Caco-2 (cell line): ENCODE results near the gene UMPS. TPM values are rescaled to one million over a fixed set of nuclear protein-coding genes. Genes with fewer than 3 reads are reported as not detected.
A peak's percentile ranks its signal among the peaks of the same experiment; 100 is the strongest.

Experiments used
- Bru-seq: library from RNA; stranded (reverse); fragments of 400-500 nt; gene quantifications from one replicate; lab custom pipeline; 2021; lab: Mats Ljungman, UMichigan
- BruChase-seq, 2 experiments: library from RNA; stranded (reverse); fragments of 400-500 nt; gene quantifications; one replicate each; lab custom pipeline; 2021; lab: Mats Ljungman, UMichigan
- BruUV-seq: library from RNA; stranded (reverse); fragments of 400-500 nt; replicated peaks from 2 replicates; lab custom pipeline; 2021; lab: Mats Ljungman, UMichigan
- CTCF ChIA-PET: fragments of 300-600 bp; sonication (Branson Sonifier 250); formaldehyde crosslinking; loops from one replicate; lab custom pipeline; 2022; ENCODE audit warnings: antibody characterized with exemption; lab: Charles Lee
- POLR2A ChIA-PET: fragments of 300-600 bp; sonication (Branson Sonifier 250); formaldehyde crosslinking; loops from one replicate; lab custom pipeline; 2022; ENCODE audit warnings: antibody characterized with exemption; lab: Charles Lee
- DNase-seq, 2 experiments: peaks; one replicate each; pipeline versions ENCODE4 v3.0.0 to v3.0.0-alpha.2; 2020 to 2022
- H3K27me3 ChIP-seq: replicated peaks from 2 replicates; pipeline ENCODE4 v1.6.0; 2011; ENCODE audit warnings: low read length; ENCODE audit not compliant: control insufficient read depth, insufficient read depth
- H3K36me3 ChIP-seq: 2 replicates; pipeline ENCODE4 v1.5.1; 2011; ENCODE audit warnings: low read length; ENCODE audit not compliant: control insufficient read depth, insufficient read depth
- H3K4me1 ChIP-seq: fragments of 250-450 bp; sonication (Bioruptor Pico); 2 replicates; pipeline ENCODE4 v1.5.1; 2020; ENCODE audit warnings: mild to moderate bottlenecking
- H3K4me3 ChIP-seq: 2 replicates; pipeline ENCODE4 v1.5.1; 2011; ENCODE audit warnings: low read depth, mild to moderate bottlenecking, control low read depth, low read length
- H3K9me3 ChIP-seq: fragments of 250-450 bp; sonication (Bioruptor Pico); 2 replicates; pipeline ENCODE4 v1.5.1; 2020; ENCODE audit warnings: mild to moderate bottlenecking, moderate library complexity
- H3K27ac Mint-ChIP-seq: one replicate; pipeline ENCODE4 v1.8.0; 2022; ENCODE audit warnings: mixed read lengths; ENCODE audit not compliant: unreplicated experiment
- H3K27me3 Mint-ChIP-seq: one replicate; pipeline ENCODE4 v1.8.0; 2022; ENCODE audit warnings: mixed read lengths; ENCODE audit not compliant: insufficient read depth, unreplicated experiment
- H3K36me3 Mint-ChIP-seq: one replicate; pipeline ENCODE4 v1.8.0; 2022; ENCODE audit warnings: mild to moderate bottlenecking, mixed read lengths; ENCODE audit not compliant: insufficient read depth, unreplicated experiment
- H3K4me1 Mint-ChIP-seq: one replicate; pipeline ENCODE4 v1.8.0; 2022; ENCODE audit warnings: low read depth, mixed read lengths; ENCODE audit not compliant: unreplicated experiment
- H3K4me3 Mint-ChIP-seq: one replicate; pipeline ENCODE4 v1.8.0; 2022; ENCODE audit warnings: mild to moderate bottlenecking, moderate library complexity, mixed read lengths; ENCODE audit not compliant: unreplicated experiment
- H3K9me3 Mint-ChIP-seq: one replicate; pipeline ENCODE4 v1.8.0; 2022; ENCODE audit warnings: mixed read lengths; ENCODE audit not compliant: unreplicated experiment
- CTCF ChIP-seq, 2 experiments: fragments of 200-600 bp in 1 of 2; IDR thresholded peaks; 1 replicate in 1 of 2; 2 replicates in 1 of 2; pipeline versions ENCODE4 v1.5.1 to v1.8.0; 2011 to 2022; ENCODE audit warnings: antibody characterized with exemption in 1 of 2, control low read depth in 1 of 2, inconsistent platforms in 1 of 2, low read depth in 1 of 2, low read length in 1 of 2, mild to moderate bottlenecking in 1 of 2, moderate library complexity in 1 of 2; ENCODE audit not compliant: insufficient read depth in 1 of 2, severe bottlenecking in 1 of 2, unreplicated experiment in 1 of 2
- intact Hi-C: fragments of 100-400 bp; cut with micrococcal nuclease; formaldehyde crosslinking; loops from one replicate; pipeline ENCODE4 v1.10.0; 2022; ENCODE audit not compliant: unreplicated experiment
- long read RNA-seq: library from polyadenylated mRNA; stranded (forward); transcript quantifications from one replicate; pipeline ENCODE4 v2.0.0, GENCODE V29; 2022
- total RNA-seq: library from RNA; stranded (reverse); gene quantifications from 2 replicates; pipeline ENCODE4 v1.2.3, GENCODE V29; 2022

The UMPS gene
- total RNA-seq (59.3 and 62.9 TPM in 2 replicates), Bru-seq, nascent RNA (percentile 92 among the genes with signal in this experiment), BruChase-seq, experiment 1, labeled RNA remaining after a 2-hour chase (percentile 93 among the genes with signal in this experiment), BruChase-seq, experiment 2, labeled RNA remaining after a 6-hour chase (percentile 85 among the genes with signal in this experiment)
- long read RNA-seq, full-length matches to known transcripts: 115 of 126 reads
- long read RNA-seq, partial matches to known transcripts: 6 of 126 reads
- long read RNA-seq, other reads (novel, unspliced or antisense): 5 of 126 reads

GRCh38 chr3:124730129-124730940 is at the start of gene UMPS:
Gene UMPS, plus strand, starts transcription at chr3:124730452. Its CDS starts 20 bp downstream, at chr3:124730472.
- Mint-ChIP-seq H3K36me3 (peaks cover 33% of the 10 kb centered on the region), H3K4me1 (no peaks in the 10 kb centered on the region), H3K9me3 (no peaks in the 10 kb centered on the region), H3K27me3 (no peaks in the 10 kb centered on the region), H3K27ac (peak within 1 kb of the TSS; percentile 99), H3K4me3 (peak within 1 kb of the TSS; percentile 95)
- ChIA-PET CTCF (interaction anchor here (0.6 to 1.6 kb wide), 3 partner anchors 18 to 165 kb away, joined by 4 read pairs; no protein-coding TSS in a partner anchor), POLR2A (interaction anchor here (1.0 kb wide), 1 partner anchor 31 kb away, joined by 7 read pairs; no protein-coding TSS in a partner anchor)
- intact Hi-C loops: loop anchor here (2.0 kb wide), 1 partner anchor 42 kb away; no protein-coding TSS in a partner anchor
- Histone ChIP-seq H3K9me3 (no peaks in the 10 kb centered on the region), H3K4me1 (0 out of 2 replicates have a peak, but pooled peaks cover 7% of the 10 kb centered on the region), H3K27me3 (no peaks in the 10 kb centered on the region), H3K36me3 (no peaks in the 10 kb centered on the region), H3K4me3 (peak within 1 kb of the TSS; percentile 86)
- peak; percentile 92 to 95 for DNase-seq
- TSS peak; percentile 55 for BruUV-seq
- no peak for TF ChIP-seq CTCF (IDR thresholded peaks at IDR 0.05; ENCODE audit: insufficient read depth in 1 of 2, low read depth in 1 of 2, low read length in 1 of 2, severe bottlenecking in 1 of 2, unreplicated experiment in 1 of 2)

- Mint-ChIP-seq H3K4me3 (no peak overlapping the region), H3K27me3 (no peaks in the 10 kb centered on the region), H3K9me3 (no peaks in the 10 kb centered on the region), H3K4me1 (peaks cover 13% of the 10 kb centered on the region), H3K27ac (no peak overlapping the region), H3K36me3 (peaks cover 53% of the 10 kb centered on the region)
- Histone ChIP-seq H3K27me3 (no peaks in the 10 kb centered on the region), H3K4me1 (peaks cover 5% of the 10 kb centered on the region), H3K36me3 (no peaks in the 10 kb centered on the region; the same call in 1 of the 2 replicates), H3K9me3 (no peaks in the 10 kb centered on the region), H3K4me3 (no peak overlapping the region)
- no peak for DNase-seq
- ChIA-PET CTCF (no interaction called here), POLR2A (no interaction called here)
- BruUV-seq: no TSS peak
- no peak for TF ChIP-seq CTCF (IDR thresholded peaks at IDR 0.05; ENCODE audit: insufficient read depth in 1 of 2, low read depth in 1 of 2, low read length in 1 of 2, severe bottlenecking in 1 of 2, unreplicated experiment in 1 of 2)
- intact Hi-C loops: no loop called here
Observed at GRCh38 chr3:124680521-124680920, 49.7 kb upstream of the UMPS start.

DNA sequence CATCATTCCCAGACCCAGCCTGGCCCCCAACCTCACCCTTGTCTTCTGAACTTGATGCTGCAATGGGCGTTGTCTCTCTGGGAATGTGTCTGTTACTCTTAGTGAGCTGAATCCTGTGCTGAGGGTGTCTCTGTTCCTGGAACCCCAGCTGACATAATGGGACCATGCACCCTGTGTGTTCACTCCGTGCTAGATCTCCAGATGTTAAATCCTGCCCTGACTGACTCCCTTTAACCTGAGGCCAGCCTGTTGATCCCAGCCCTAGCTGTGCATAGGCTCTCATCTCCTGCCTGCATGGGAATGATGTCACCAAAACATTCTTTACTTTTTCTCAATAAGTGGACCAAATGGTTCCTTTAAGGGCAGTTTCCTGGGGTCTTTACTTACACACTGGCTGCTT is 48.0 kb upstream of the UMPS start:
- Histone ChIP-seq H3K36me3 (no peaks in the 10 kb centered on the region; the same call in 1 of the 2 replicates), H3K4me3 (no peak overlapping the region), H3K9me3 (no peaks in the 10 kb centered on the region), H3K4me1 (peaks cover 8% of the 10 kb centered on the region), H3K27me3 (no peaks in the 10 kb centered on the region)
- no peak for TF ChIP-seq CTCF (IDR thresholded peaks at IDR 0.05; ENCODE audit: insufficient read depth in 1 of 2, low read depth in 1 of 2, low read length in 1 of 2, severe bottlenecking in 1 of 2, unreplicated experiment in 1 of 2)
- ChIA-PET POLR2A (no interaction called here), CTCF (no interaction called here)
- H3K9me3 Mint-ChIP-seq: no peaks in the 10 kb centered on the region
- BruUV-seq: no TSS peak
- H3K27me3 Mint-ChIP-seq: no peaks in the 10 kb centered on the region
- intact Hi-C loops: no loop called here
- no peak overlapping the region for H3K4me3 Mint-ChIP-seq
- H3K4me1 Mint-ChIP-seq: peaks cover 23% of the 10 kb centered on the region
- peaks cover 43% of the 10 kb centered on the region for H3K36me3 Mint-ChIP-seq
- DNase-seq: no peak
- H3K27ac Mint-ChIP-seq: no peak overlapping the region
